ENCODE results near the gene ELK3. TPM values are rescaled to one million over a fixed set of nuclear protein-coding genes. Genes with fewer than 3 reads are reported as not detected.

ELK3 gene
- total RNA-seq, 1 experiment from 2014 or later: 5.7 TPM

DNA sequence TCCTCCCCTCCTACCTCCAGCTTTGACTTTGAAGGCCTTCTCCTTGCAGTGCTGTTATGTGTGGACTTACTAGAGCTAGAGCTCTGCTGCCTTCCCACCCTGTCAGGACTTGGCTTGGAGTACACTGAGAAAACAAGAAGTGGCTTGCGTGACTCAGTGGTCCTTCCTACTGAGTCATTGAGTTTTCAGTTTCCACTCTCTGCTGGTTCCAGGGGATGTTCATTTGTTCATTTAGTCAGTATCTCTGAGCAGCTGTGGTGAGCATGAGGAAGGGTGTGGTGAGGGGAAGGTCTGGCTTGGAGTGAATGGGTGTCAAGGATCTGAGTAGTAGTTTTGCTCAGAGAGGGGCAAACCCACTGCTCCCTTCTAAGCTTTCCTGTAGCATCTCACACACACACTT is 17.2 kb upstream of the ELK3 start:
- Histone ChIP-seq H3K36me3 (no peaks in the 10 kb centered on the region), H3K27me3 (no peaks in the 10 kb centered on the region), H3K4me3 (no peak overlapping the region), H3K9me3 (no peaks in the 10 kb centered on the region)
- peak; percentile 75 for DNase-seq

DNA sequence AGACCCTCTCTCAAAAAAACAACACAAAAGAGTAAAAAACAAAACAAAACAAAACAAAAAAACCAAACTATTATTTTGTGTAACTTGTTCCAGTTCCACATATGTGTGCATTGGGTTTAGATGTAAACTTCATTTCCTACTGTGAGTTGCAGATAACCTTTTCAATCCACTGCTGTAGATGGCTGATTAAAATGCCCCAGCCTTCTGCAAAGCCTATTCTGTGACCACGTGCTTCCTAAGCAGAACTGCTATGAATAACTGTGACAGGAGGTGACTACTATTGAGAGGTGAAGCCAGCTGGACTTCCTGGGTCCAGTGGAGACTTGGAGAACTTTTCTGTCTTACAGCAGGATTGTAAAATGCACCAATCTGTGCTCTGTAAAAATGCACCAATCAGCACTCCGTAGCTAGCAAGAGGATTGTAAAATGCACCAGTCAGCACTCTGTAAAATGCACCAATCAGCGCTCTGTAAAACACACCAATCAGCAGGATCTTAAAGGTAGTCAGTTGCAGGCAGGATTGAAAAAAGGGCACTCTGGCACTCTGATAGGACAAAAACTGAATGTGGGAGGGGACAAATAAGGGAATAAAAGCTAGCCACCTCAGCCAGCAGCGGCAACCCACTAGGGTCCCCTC is 10.3 kb upstream of the ELK3 start:
- Histone ChIP-seq H3K4me3 (no peak overlapping the region), H3K36me3 (no peaks in the 10 kb centered on the region), H3K27me3 (no peaks in the 10 kb centered on the region), H3K9me3 (no peaks in the 10 kb centered on the region)
- no peak for DNase-seq

DNA sequence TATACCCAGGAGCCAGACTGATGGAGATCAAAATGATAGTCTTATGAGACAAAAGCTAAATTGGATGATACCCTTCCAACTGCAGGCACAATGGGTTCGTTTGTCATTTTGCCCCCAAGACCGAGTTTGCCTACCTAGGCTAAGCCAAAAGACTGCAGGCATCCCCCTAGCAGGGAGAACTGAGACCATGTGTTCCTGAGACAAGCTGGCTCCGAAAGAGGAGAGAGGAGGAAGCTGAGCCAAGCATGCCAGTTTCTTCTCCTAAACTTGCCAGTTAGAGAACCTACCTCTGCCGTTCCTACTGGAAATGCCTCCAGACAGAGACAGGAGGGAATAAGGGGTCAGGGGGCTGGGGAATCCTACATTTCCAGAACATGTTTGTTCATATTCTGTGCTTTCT is 8.3 kb upstream of the ELK3 start:
- Histone ChIP-seq H3K9me3 (no peaks in the 10 kb centered on the region), H3K36me3 (no peaks in the 10 kb centered on the region), H3K27me3 (no peaks in the 10 kb centered on the region), H3K4me3 (no peak overlapping the region)
- no peak for DNase-seq

DNA sequence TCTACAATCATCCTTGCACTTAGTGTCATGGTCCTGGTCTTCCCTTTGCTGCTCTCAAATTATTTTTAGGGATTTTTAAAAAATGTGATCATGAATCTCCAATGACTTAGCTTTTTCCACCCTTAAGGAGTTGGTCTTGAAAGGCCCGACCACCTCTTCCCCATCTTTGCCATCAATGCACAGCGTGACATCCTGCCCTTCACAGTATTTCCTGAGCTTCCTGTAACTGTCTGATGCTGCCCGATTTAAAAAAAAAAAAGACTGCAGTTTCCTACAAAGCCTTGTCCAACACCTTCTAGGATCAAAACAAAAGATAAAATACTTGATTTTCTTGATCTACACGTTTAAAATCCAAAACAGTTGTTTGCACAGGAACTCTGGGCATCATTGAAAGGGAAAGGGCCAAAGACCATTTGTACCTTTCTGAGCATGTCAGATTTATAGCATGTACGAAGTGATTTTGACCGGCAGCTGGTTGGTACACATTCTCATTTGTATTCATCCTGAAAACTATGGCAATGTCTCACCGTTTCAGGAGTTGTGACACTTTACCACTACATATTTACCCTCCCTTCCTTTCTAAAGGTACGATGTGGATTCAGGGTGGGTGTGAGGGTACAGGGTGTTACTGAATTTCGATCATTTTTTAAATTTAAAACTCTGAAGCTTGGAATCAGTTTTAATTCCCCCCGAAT is 7.4 kb upstream of the ELK3 start:
- Histone ChIP-seq H3K36me3 (no peaks in the 10 kb centered on the region), H3K27me3 (no peaks in the 10 kb centered on the region), H3K9me3 (no peaks in the 10 kb centered on the region), H3K4me3 (no peak overlapping the region)
- no peak for DNase-seq

DNA sequence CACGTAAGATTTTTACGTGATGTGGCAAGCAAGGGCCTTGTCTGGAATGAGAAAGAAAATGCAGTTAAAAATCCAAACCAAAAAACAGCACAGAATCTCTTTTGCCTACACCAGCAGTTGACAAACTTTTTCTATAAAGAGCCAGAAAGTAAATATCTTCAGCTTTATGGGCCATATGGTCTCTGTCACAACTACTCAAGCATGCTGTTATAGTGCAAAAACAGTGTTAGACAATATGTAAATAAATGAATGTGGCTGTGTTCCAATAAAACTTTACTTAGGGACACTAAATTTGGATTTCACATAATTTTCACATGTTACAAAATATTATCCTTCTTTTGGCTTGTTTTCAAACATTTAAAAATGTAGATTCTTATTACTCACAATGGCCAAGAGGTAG is 6.2 kb upstream of the ELK3 start:
- no peaks in the 10 kb centered on the region for H3K27me3 ChIP-seq
- H3K9me3 ChIP-seq: no peaks in the 10 kb centered on the region
- DNase-seq: no peak
- H3K4me3 ChIP-seq: no peak overlapping the region
- no peaks in the 10 kb centered on the region for H3K36me3 ChIP-seq

DNA sequence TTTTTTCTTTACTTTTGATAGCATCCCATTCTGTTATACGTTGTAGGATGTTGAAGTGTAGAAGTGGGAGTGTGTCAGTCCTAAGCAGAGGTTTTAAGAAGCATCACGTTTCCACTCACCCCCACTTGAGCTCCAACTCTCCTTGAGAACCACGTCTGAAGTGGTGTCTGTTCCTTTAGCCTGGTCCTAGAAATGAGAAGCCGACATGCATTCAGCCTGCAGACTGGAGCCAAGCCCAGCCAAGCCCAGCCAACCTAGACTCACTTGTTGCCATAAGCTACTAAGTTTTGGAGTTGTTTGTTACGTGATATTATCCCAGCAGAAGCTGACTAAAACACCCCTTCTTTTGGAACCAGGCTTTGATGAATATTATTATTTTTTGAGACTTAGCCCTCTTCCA is 4.4 kb upstream of the ELK3 start:
- Histone ChIP-seq H3K36me3 (no peaks in the 10 kb centered on the region), H3K9me3 (no peaks in the 10 kb centered on the region), H3K4me3 (no peak overlapping the region), H3K27me3 (no peaks in the 10 kb centered on the region)
- no peak for DNase-seq

DNA sequence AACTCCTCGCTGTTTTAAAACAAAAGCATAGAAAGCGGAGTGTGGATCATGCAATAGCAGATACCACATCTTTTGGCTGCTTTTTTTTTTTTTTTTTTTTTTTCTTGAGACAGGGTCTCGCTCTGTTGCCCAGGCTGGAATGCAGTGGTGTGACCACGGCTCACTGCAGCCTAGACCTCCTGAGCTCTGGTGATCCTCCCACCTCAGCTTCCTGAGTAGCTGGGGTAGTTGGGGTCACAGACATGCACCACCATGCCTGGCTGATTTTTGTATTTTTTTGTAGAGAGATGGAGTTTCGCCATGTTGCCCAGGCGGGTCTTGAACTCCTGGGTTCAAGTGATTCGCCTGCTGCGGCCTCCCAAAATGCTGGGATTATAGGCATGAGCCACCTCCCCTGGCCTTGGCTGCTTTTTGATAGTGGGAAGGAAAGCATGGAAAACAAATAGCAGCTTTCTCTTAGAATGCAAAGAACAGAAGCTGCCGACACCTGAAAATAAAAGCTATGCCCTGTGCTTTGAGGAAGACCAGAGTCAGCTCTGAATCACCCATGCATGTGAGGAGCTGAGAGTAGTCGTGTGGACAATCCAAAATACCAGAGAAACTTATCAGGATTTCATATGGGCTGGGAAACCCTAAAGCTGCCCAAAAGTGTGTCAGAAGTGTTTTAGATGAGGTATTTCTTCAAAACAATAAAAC is 3.6 kb upstream of the ELK3 start:
- Histone ChIP-seq H3K36me3 (no peaks in the 10 kb centered on the region), H3K9me3 (no peaks in the 10 kb centered on the region), H3K4me3 (no peak overlapping the region), H3K27me3 (no peaks in the 10 kb centered on the region)
- no peak for DNase-seq

DNA sequence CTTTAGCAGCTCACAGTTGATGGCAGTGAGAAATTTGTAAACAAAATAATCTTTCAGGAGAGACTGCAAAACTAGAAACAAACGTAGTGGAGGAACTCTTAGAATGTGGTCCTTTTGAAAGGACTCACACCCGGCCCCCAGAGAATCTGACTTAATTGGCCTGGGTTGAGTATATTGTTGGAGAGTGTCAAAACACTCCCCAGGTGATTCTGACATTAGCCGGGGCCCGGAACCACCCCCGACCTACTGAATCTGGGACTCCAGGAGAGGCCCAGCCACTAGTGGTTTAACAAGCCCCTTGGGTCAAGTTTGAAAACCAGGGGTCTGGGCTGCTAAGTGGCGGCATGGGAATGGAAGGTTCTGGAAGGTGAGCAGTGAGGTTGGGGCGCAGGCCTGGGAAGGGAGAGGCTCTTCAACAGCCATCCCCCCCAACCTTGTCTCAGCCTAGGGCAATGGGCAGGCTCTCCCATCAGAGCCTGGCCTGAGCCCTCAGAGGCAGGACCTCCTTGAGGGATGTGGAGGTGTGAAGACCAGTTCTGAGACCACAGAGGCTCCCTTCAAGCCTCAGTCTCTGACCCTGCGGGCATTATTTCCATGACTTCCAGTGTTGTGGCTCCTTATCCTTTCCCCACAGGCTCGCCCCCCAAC is 1.1 kb upstream of the ELK3 start:
- Histone ChIP-seq H3K4me3 (no peak overlapping the region; the same call in 1 of the 2 replicates), H3K9me3 (no peaks in the 10 kb centered on the region), H3K27me3 (no peaks in the 10 kb centered on the region), H3K36me3 (no peaks in the 10 kb centered on the region)
- DNase-seq: no peak

GRCh38 chr12:96194576-96194889 is 358 bp downstream of the ELK3 start:
- Histone ChIP-seq H3K9me3 (no peaks in the 10 kb centered on the region), H3K27me3 (no peaks in the 10 kb centered on the region), H3K4me3 (peak overlapping the region; percentile 75), H3K36me3 (no peaks in the 10 kb centered on the region)
- DNase-seq: no peak

DNA sequence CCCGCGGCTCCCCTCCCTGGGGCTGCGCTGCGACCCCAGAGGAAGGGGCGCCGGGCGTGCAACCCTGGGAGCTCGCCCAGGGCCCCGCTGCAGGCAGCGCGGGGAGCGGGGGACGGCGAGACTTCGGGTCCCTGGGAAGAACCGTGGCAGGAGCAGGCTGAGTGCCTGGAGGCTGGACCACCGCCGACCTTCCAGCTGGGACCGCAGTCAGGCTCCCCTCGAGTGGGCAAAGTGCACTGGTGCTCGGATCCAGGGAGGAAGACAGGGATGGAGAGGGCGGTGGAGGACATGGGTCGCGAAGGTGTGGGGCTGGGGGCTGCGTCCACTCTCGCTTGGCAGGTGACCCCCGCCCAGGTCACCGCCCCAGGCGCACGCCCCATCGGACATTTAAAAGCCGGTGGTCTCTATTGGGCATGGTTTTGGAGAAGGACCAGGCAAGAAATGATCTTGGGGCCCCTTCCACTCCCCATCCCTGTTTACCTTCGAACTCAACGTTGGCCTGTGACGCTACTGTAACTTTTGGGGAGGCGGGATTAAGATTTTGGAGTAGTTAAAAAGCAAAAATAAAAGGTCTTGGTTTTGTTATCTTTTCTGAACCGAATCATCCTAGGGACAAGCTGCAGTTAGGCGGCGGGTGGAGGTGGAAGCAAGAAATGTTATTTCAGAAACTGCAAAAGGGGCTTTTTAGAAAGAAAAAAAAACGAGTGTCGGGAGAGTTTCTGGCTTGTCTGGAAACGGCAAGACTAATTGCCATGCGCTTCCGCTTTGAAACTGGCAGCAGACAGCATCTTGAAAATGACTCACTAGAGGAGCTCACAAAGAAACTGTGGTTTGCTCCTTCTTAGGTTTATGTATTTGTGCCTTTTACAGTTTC is 1.0 kb downstream of the ELK3 start:
- Histone ChIP-seq H3K9me3 (no peaks in the 10 kb centered on the region), H3K36me3 (no peaks in the 10 kb centered on the region), H3K27me3 (no peaks in the 10 kb centered on the region), H3K4me3 (peak overlapping the region; percentile 75)
- DNase-seq: peak; percentile 78

DNA sequence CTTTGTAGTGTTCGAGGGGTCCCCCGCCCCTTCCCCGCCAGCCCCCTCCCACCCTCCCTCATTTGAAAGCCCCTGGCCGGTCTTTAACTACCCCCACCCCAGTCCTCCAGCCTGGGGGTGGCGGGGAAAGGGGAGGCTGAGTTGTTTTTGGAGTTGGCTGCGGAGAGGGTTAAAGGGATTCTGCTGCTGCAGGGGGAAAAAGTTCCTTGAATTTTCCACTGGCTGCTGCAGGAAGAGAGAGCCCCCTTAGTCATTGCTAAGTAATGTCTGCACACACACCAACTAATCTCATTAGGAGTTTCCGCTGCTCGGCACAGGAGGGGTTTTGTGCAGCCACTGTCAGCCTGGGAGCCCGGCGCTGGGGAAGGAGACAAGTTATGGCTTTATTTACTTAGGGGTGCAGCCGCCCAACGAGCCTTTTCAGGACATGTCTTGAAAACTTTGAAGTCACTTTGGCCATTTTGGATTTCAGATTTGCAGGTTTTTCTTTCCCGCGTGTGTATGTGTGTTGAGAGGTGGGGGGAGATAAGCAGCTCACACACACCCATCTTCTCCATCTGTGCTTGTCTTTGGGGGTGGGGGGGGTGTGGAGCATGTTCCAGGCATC is 1.8 kb downstream of the ELK3 start:
- peak; percentile 52 for DNase-seq
- Histone ChIP-seq H3K9me3 (no peaks in the 10 kb centered on the region), H3K4me3 (peak overlapping the region; percentile 75), H3K27me3 (no peaks in the 10 kb centered on the region), H3K36me3 (no peaks in the 10 kb centered on the region)

GRCh38 chr12:96196781-96197180 is 2.6 kb downstream of the ELK3 start:
- Histone ChIP-seq H3K4me3 (peak overlapping the region; percentile 75; the same call in 1 of the 2 replicates), H3K27me3 (no peaks in the 10 kb centered on the region), H3K36me3 (no peaks in the 10 kb centered on the region), H3K9me3 (no peaks in the 10 kb centered on the region)
- DNase-seq: no peak

DNA sequence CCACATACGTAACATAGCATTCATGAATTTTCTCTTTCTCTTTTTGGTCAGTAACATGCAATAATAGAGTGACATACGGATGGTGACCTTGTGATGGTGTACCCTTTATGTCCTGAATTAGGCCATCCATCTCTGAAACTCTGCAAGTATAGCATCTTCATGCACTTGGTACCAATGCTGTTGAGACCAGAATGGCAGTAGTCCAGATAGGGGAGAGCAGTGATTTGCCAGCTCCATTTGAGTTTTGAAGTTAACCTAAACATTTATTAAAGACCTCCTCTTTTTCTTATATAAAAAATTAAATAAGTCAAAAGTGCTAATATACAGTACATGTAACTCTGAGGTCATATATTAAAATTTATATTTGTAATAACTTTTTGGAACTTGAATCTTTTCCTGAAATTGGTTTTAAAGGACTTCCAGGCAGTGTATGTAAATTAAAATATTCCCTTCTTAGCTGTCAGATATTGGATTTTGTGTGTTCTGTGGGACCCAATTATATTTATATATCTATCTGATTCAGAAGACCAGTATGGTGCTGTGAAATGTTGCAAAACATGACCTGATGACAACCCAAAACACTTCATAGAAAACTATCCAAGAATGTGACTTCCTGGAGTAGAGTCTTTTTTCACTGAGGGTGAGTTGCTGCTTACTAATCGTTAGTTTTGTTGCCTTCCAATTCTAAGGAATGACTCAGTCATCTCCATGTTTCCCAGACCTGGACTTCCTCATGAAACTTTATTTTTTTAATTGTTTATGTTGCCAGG is 3.5 kb downstream of the ELK3 start:
- H3K27me3 ChIP-seq: no peaks in the 10 kb centered on the region
- DNase-seq: peak; percentile 29
- H3K36me3 ChIP-seq: peaks cover 2% of the 10 kb centered on the region; the same call in 1 of the 2 replicates
- no peaks in the 10 kb centered on the region for H3K9me3 ChIP-seq
- H3K4me3 ChIP-seq: no peak overlapping the region

- Histone ChIP-seq H3K36me3 (peaks cover 9% of the 10 kb centered on the region), H3K4me3 (no peak overlapping the region), H3K27me3 (no peaks in the 10 kb centered on the region), H3K9me3 (no peaks in the 10 kb centered on the region)
- DNase-seq: no peak
Measured at GRCh38 chr12:96198965-96199364, 4.8 kb downstream of the ELK3 start.

DNA sequence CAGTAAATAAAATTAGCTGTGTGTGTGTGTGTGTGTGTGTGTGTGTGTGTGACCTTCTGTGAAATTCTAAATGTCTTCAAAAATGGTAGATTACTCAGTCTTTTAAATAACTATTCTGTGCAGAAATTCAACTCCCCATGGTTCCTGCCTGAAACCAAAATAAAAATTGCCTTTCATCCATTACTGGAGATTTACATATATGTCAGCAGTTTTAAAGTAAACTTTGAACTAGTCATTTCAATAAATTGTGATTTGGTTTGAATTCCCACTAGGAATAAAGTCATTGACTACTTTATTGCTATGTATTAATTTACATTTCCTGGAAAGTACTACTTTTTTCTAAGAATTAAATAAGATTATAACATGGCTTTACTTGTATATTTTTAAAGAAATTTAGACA is 5.3 kb downstream of the ELK3 start:
- Histone ChIP-seq H3K9me3 (no peaks in the 10 kb centered on the region), H3K4me3 (no peak overlapping the region), H3K27me3 (no peaks in the 10 kb centered on the region), H3K36me3 (peaks cover 9% of the 10 kb centered on the region)
- DNase-seq: no peak

Measured in MG63 (cell line).